KMS-11 (cell line): ENCODE results near the gene LSM3.

Experiments
- H2AFZ ChIP-seq: fragments of 200-600 bp; sonication (generic); 2 replicates; pipeline ENCODE4 v1.6.1; 2016; ENCODE audit warnings: antibody characterized with exemption, mixed run types, low read depth
- H3K27ac ChIP-seq: fragments of 200-600 bp; sonication (generic); 2 replicates; pipeline ENCODE4 v1.6.1; 2016; ENCODE audit warnings: mild to moderate bottlenecking, mixed run types
- H3K27me3 ChIP-seq: fragments of 200-600 bp; sonication (generic); 2 replicates; pipeline ENCODE4 v1.6.1; 2017; ENCODE audit warnings: mild to moderate bottlenecking, low read depth, mixed run types, moderate library complexity; ENCODE audit not compliant: insufficient read depth
- H3K36me3 ChIP-seq: fragments of 200-600 bp; sonication (generic); 2 replicates; pipeline ENCODE4 v1.6.1; 2017; ENCODE audit warnings: mild to moderate bottlenecking, mixed run types; ENCODE audit not compliant: insufficient read depth
- H3K4me1 ChIP-seq: fragments of 200-600 bp; sonication (generic); 2 replicates; pipeline ENCODE4 v1.6.1; 2016; ENCODE audit warnings: mild to moderate bottlenecking, low read depth, mixed run types; ENCODE audit not compliant: poor library complexity, severe bottlenecking
- H3K4me2 ChIP-seq: fragments of 200-600 bp; sonication (generic); 2 replicates; pipeline ENCODE4 v1.7.0; 2016; ENCODE audit warnings: mild to moderate bottlenecking, mixed run types
- H3K4me3 ChIP-seq: fragments of 200-600 bp; sonication (generic); IDR thresholded peaks from 2 replicates; pipeline ENCODE4 v1.6.1; 2017; ENCODE audit warnings: low read depth, low read length, mixed read lengths; ENCODE audit not compliant: insufficient read depth
- H3K79me2 ChIP-seq: fragments of 200-600 bp; sonication (generic); 2 replicates; pipeline ENCODE4 v1.6.1; 2016; ENCODE audit warnings: low read depth, mixed run types; ENCODE audit not compliant: insufficient read depth
- H3K9ac ChIP-seq: fragments of 200-600 bp; sonication (generic); 2 replicates; pipeline ENCODE4 v1.6.1; 2016; ENCODE audit warnings: mild to moderate bottlenecking, mixed run types
- H4K20me1 ChIP-seq: fragments of 200-600 bp; sonication (generic); 2 replicates; pipeline ENCODE4 v1.6.1; 2016; ENCODE audit warnings: mild to moderate bottlenecking, mixed run types; ENCODE audit not compliant: insufficient read depth
- TF ChIP-seq, protein P1 (sequence below): fragments of 200-600 bp; sonication (generic); conservative IDR thresholded peaks from 2 replicates; pipeline ENCODE4 v1.6.1; 2017; ENCODE audit warnings: low read depth, mild to moderate bottlenecking, antibody characterized with exemption, low read length, moderate library complexity, mixed read lengths

The LSM3 gene

DNA sequence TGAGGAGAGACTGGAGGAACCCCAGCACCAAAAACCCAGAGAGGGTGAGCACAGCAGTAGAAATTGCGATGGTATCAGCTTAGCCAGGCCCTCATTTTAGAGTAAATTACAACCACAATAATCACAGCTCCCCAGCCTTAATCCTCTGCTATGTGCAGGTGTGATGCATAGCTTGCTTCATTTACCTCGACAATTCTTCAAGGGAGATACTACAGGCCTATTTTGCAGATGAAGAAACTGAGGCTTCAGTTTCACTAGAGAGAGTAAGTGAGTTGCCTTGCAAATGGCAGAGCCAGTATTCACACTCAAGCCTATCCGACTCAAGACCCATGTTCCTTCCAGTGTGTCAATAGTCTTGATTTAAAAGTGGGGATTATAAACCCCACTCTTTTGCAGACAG, 33.4 kb downstream of the LSM3 start:
- no peaks in the 10 kb centered on the region for H4K20me1 ChIP-seq
- H3K36me3 ChIP-seq = no peaks in the 10 kb centered on the region
- no peak overlapping the region for H3K4me2 ChIP-seq
- H3K4me3 ChIP-seq = no peak overlapping the region
- no peak overlapping the region for H2AFZ ChIP-seq
- H3K9ac ChIP-seq = no peak overlapping the region
- TF ChIP-seq, protein P1, sequence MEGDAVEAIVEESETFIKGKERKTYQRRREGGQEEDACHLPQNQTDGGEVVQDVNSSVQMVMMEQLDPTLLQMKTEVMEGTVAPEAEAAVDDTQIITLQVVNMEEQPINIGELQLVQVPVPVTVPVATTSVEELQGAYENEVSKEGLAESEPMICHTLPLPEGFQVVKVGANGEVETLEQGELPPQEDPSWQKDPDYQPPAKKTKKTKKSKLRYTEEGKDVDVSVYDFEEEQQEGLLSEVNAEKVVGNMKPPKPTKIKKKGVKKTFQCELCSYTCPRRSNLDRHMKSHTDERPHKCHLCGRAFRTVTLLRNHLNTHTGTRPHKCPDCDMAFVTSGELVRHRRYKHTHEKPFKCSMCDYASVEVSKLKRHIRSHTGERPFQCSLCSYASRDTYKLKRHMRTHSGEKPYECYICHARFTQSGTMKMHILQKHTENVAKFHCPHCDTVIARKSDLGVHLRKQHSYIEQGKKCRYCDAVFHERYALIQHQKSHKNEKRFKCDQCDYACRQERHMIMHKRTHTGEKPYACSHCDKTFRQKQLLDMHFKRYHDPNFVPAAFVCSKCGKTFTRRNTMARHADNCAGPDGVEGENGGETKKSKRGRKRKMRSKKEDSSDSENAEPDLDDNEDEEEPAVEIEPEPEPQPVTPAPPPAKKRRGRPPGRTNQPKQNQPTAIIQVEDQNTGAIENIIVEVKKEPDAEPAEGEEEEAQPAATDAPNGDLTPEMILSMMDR = no peak
- no peaks in the 10 kb centered on the region for H3K79me2 ChIP-seq
- H3K4me1 ChIP-seq = no peaks in the 10 kb centered on the region
- H3K27ac ChIP-seq = no peak overlapping the region
- no peaks in the 10 kb centered on the region for H3K27me3 ChIP-seq

DNA sequence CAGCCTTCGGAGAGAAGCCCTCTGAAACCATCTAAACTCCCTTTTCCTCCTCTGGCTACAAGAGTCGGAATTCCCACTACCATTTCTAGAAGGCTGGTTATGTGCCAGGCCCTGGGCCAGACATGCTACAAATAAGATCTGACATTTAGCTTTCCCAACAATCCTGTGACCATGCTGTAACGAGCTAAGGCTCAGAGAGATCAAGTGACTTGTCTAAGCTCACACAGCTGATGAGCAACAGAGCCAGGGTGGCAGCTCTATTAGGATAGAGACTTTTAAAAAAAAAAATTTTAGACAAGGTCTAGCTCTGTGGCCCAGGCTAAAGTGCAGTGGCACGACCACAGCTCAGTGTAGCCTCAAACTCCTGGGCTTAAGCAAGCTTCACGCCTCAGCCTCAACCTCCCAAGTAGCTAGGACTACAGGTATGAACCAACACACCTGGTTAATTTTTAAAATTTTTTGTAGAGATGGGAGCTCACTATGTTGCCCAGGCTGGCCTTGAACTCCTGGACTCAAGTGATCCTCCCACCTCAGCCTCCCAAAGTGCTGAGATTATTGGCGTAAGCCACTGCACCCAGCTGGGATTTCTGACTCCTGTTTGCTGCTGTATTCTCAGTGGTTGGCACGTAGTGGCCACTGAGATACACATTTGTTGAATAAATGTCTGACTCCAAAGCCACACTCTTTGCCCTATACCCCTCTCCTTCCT, 34.6 kb downstream of the LSM3 start:
- no peaks in the 10 kb centered on the region for H3K79me2 ChIP-seq
- H3K27ac ChIP-seq = no peak overlapping the region
- no peak overlapping the region for H3K9ac ChIP-seq
- H4K20me1 ChIP-seq = no peaks in the 10 kb centered on the region
- H3K36me3 ChIP-seq = no peaks in the 10 kb centered on the region
- no peak overlapping the region for H3K4me2 ChIP-seq
- H3K27me3 ChIP-seq = no peaks in the 10 kb centered on the region
- H3K4me1 ChIP-seq = no peaks in the 10 kb centered on the region
- H2AFZ ChIP-seq = no peak overlapping the region
- TF ChIP-seq, protein P1 = no peak
- no peak overlapping the region for H3K4me3 ChIP-seq

DNA sequence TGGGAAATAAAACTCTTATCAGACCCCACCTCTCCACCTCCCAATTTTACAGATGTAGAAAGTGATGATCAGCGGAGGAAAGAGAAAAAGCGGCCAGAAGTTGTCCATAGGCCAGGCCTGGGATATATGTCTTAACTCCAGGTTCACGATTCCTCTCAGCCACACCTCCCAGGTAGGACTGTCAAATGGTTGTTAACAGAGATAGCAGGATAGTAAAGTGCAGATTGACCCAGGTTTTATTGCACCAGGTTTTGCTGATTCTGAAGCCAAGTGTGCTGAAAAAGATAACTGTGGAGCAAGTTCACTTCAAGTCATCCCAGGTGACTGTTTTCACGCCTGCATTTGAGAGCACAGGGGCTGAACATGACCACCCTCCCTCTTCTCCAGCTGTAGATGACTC, 36.1 kb downstream of the LSM3 start:
- Histone ChIP-seq H2AFZ (no peak overlapping the region), H3K79me2 (no peaks in the 10 kb centered on the region), H3K27ac (no peak overlapping the region), H3K27me3 (no peaks in the 10 kb centered on the region), H4K20me1 (no peaks in the 10 kb centered on the region), H3K36me3 (no peaks in the 10 kb centered on the region), H3K9ac (no peak overlapping the region), H3K4me1 (no peaks in the 10 kb centered on the region), H3K4me2 (no peak overlapping the region), H3K4me3 (no peak overlapping the region)
- TF ChIP-seq, protein P1 = no peak

DNA sequence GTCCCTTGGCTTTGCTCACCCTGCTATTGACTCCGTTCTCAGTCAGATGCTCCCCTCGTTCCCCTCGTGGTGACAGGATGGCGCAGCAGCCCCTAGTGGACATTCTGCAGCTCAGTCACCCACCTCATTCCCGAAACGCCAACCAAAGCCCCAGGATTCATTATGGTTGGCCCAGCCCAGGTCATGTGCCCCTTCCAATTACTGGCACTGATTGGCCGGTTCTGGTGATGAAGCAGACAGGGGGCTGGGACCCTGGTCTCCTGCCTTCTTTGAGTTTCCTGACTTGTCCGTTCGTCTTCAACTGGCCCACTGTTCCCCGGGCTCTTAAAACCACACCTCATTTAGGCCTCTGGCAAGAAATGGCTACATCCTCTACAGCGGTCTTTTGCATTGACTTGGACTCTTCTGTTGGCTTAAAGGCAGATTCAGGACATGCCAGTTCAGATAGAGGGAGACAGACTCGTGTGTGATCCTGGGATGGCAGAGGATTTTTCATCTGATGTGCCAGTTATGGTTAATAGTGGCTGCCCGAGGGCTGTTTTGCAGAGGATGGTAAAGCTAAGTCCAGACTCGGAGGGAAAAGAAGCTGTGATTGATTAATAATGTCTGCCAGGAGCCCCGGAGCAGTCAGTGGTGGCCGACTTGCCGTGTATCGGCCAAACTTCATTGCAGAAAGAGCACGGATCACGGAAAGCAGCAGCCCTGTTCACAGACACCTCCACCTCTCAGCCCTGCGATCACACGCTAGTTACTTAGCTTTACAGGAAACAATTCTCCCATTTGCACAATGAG, 37.8 kb downstream of the LSM3 start:
- Histone ChIP-seq H3K4me3 (no peak overlapping the region), H3K4me1 (no peaks in the 10 kb centered on the region), H3K4me2 (no peak overlapping the region), H3K9ac (no peak overlapping the region), H3K79me2 (no peaks in the 10 kb centered on the region), H3K27me3 (no peaks in the 10 kb centered on the region), H4K20me1 (no peaks in the 10 kb centered on the region), H3K36me3 (no peaks in the 10 kb centered on the region), H2AFZ (no peak overlapping the region), H3K27ac (no peak overlapping the region)
- TF ChIP-seq, protein P1 = no peak
